Pulmonary artery endothelial cell (primary cell): Measurements from ENCODE around the gene CDH4. TPM values are rescaled to one million over a fixed set of nuclear protein-coding genes. Genes with fewer than 3 reads are reported as not detected.

Experiments
- DNase-seq: peaks from one replicate; pipeline ENCODE4 v3.0.0-alpha.2; 2011; ENCODE audit warnings: low read depth, low spot score
- total RNA-seq: library from RNA; depleted of rRNA; stranded (reverse); fragments of >200 nt; gene quantifications from 2 replicates; pipeline ENCODE4 v1.2.3, GENCODE V29; 2014

CDH4 gene
- total RNA-seq, 1 donor from 2014 or later = 7.5 TPM

- DNase-seq = no peak
These were observed 347.0 kb downstream of the CDH4 start for GRCh38 chr20:61599061-61599531.

GRCh38 chr20:61599541-61599992, 347.5 kb downstream of the CDH4 start:
- DNase-seq = no peak

GRCh38 chr20:61600016-61600415, 348.0 kb downstream of the CDH4 start:
- DNase-seq = no peak

- no peak for DNase-seq
These were observed 349.3 kb downstream of the CDH4 start for GRCh38 chr20:61601361-61601760.

- no peak for DNase-seq
These were observed 349.8 kb downstream of the CDH4 start for GRCh38 chr20:61601853-61602252.

- DNase-seq = no peak
These were observed 351.7 kb downstream of the CDH4 start for GRCh38 chr20:61603715-61604114.

GRCh38 chr20:61604549-61604948, 352.5 kb downstream of the CDH4 start:
- DNase-seq = no peak

GRCh38 chr20:61605283-61605682, 353.2 kb downstream of the CDH4 start:
- DNase-seq = no peak

- DNase-seq = no peak
These were observed 353.9 kb downstream of the CDH4 start for GRCh38 chr20:61605862-61606557.

GRCh38 chr20:61608275-61609085, 356.4 kb downstream of the CDH4 start:
- no peak for DNase-seq

GRCh38 chr20:61609461-61609860, 357.4 kb downstream of the CDH4 start:
- DNase-seq = no peak

- no peak for DNase-seq
These were observed 359.5 kb downstream of the CDH4 start for GRCh38 chr20:61611401-61612180.

GRCh38 chr20:61613917-61614705, 362.1 kb downstream of the CDH4 start:
- no peak for DNase-seq

GRCh38 chr20:61614706-61615100, 362.6 kb downstream of the CDH4 start:
- DNase-seq = no peak

- no peak for DNase-seq
These were observed 363.7 kb downstream of the CDH4 start for GRCh38 chr20:61615806-61616205.

- DNase-seq = no peak
These were observed 367.7 kb downstream of the CDH4 start for GRCh38 chr20:61619751-61620150.

GRCh38 chr20:61620174-61620573, 368.1 kb downstream of the CDH4 start:
- no peak for DNase-seq

GRCh38 chr20:61621035-61621730, 369.1 kb downstream of the CDH4 start:
- no peak for DNase-seq

- no peak for DNase-seq
These were observed 369.8 kb downstream of the CDH4 start for GRCh38 chr20:61621852-61622251.

GRCh38 chr20:61623451-61623850, 371.4 kb downstream of the CDH4 start:
- no peak for DNase-seq
